T-helper 1 cell treated with Interleukin-12 subunit alpha and Interleukin-12 subunit beta and Interleukin-4 antibody, amounts not matched to agents 30 ng/mL and 1 ng/mL, for 36 hours (primary cell): Measurements from ENCODE around the gene TMUB1. TPM values are rescaled to one million over a fixed set of nuclear protein-coding genes. Genes with fewer than 3 reads are reported as not detected.

Experiments
- intact Hi-C: fragments of 100-400 bp; cut with micrococcal nuclease; formaldehyde crosslinking; loops from one replicate; pipeline ENCODE4 v1.15.1; 2024
- total RNA-seq: library from RNA; stranded (reverse); gene quantifications from 2 replicates; pipeline ENCODE4 v1.2.3, GENCODE V29; 2022

TMUB1 gene
- total RNA-seq, 1 donor from 2014 or later = 65.4 TPM

DNA sequence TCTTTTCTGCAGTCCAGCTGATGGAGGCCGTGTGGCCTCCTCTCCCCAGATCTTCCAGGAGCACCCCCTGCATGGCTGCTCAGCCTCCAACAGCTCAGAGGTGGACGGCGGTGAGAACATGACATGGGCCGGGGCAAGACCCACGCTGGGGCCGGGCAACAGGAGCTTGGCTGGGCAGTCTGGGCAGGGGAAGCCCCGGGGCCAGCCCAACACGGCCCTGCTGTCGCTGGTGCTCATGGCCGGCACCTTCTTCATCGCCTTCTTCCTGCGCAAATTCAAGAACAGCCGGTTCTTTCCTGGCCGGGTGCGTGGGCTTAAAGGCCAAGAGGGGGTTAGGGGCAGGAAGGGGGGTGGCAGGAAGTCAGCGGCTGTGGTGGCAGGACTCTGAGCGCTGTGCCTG is 9.3 kb downstream of the TMUB1 start:
- intact Hi-C loops = no loop called here

DNA sequence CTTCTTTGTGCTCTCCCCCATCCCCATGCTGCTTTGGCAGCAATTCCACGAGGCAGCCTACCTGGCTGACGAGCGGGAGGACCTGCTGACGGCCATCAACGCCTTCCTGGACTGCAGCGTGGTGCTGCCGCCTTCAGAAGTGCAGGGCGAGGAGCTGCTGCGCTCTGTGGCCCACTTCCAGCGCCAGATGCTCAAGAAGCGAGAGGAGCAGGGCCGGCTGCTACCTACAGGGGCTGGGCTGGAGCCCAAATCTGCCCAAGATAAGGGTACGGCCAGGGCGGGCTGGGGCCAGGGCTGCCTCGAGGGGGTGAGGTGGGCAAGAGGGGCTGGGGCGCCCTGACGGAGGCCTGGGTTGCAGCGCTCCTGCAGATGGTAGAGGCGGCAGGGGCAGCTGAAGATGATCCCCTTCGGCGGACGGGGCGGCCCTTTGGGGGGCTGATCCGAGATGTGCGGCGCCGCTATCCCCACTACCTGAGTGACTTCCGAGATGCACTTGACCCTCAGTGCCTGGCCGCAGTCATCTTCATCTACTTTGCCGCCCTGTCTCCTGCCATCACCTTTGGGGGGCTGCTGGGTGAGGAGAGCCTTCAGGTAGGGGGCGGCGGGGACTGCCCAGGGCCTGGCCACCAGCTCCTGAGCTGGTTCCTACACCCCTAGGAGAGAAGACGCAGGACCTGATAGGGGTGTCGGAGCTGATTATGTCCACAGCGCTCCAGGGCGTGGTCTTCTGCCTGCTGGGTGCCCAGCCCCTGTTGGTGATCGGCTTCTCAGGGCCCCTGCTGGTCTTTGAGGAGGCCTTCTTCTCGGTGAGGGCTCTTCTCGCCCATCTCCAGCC is 12.0 kb downstream of the TMUB1 start:
- intact Hi-C loops = no loop called here

DNA sequence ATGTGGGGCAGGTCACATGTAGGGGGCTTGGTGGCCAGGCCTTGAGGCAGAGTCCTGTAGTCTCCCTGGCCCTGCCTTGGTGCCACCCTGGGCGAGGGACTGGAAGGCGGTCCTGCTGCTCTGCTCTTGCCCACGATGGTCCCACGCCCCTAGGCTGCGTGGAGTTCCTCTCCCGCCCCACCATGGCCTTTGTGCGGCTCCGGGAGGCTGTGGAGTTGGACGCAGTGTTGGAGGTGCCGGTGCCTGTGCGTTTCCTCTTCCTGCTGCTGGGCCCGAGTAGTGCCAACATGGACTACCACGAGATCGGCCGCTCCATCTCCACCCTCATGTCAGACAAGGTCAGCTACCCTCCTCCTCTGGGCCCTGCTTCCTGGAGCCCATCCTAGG is 12.7 kb downstream of the TMUB1 start:
- intact Hi-C loops = no loop called here

DNA sequence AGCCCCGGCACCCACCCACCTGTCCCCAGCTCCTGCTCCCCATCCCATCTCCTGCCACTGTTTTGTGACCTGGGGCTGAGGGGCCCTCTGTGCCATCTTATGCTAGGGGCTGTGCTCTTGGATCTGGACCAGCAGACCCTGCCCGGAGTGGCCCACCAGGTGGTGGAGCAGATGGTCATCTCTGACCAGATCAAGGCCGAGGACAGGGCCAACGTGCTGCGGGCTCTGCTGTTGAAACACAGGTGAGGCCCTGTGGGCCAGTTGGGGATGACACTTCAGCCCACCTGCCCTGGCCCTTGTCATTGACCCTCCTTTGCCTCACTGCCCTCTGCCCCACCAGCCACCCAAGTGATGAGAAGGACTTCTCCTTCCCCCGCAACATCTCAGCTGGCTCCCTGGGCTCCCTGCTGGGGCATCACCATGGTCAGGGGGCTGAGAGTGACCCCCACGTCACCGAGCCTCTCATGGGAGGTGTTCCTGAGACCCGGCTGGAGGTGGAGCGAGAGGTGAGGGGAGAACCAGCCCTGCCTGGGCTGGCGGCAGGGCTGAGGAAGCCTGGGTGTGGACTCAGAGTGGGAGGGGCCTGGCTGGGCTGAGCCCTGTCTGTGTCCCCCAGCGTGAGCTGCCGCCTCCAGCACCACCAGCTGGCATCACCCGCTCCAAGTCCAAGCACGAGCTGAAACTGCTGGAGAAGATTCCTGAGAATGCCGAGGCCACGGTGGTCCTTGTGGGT is 13.3 kb downstream of the TMUB1 start:
- intact Hi-C loops = no loop called here

DNA sequence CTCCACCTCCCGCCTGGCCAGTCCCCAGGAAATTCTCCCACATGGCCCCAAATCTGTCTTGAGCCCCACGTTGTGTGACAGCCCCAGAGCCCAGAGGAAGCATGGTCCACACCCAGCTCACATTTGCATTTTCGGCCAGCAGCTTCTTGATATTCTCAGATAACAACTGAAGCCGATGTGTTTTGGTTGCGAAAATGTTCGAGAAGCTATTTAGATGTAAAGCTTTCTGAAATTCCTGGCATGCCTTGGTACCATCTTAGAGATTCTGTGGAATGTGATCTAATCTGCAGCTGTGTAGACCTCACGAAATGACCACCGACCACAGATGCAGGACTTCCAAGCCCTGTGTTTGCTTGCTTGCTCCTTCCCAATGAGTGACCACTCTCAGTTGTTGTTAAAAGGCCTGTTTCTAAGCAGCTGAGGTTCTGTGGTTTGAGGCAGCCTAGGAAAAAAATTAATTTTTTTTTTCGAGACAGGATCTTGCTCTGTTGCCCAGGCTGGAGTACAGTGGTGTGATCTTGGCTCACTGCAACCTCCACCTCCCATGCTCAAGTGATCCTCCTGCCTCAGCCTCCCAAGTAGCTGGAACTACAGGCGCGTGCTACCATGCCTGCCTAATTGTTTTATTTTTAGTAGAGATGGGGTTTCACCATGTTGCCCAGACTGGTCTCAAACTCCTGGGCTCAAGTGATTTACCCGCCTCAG is 15.1 kb downstream of the TMUB1 start:
- intact Hi-C loops = no loop called here

DNA sequence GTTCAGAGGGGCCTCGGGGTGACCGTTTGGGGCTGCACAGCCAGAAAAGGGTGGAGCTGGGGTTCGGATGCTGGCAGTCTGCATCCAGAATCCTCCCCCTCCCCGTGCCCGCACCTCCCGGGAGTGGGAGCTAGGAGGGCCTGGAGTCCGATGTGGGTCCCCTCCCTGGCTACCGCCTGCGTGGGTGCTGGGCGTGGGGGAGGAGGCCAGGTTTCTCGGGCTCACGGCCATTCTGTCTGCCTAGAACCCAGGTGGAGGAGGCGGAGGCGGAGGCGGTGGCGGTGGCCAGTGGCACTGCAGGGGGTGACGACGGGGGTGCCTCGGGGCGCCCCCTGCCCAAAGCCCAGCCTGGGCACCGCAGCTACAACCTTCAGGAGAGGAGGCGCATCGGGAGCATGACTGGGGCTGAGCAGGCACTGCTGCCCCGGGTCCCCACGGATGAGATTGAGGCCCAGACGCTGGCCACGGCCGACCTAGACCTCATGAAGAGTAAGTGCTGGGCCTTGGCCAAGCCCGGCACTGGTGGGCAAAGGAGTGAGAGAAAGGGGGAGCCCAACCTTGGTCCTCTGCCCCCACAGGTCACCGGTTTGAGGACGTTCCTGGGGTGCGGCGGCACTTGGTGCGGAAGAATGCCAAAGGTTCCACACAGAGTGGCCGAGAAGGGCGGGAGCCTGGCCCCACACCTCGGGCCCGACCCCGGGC is 16.9 kb downstream of the TMUB1 start:
- intact Hi-C loops = no loop called here

DNA sequence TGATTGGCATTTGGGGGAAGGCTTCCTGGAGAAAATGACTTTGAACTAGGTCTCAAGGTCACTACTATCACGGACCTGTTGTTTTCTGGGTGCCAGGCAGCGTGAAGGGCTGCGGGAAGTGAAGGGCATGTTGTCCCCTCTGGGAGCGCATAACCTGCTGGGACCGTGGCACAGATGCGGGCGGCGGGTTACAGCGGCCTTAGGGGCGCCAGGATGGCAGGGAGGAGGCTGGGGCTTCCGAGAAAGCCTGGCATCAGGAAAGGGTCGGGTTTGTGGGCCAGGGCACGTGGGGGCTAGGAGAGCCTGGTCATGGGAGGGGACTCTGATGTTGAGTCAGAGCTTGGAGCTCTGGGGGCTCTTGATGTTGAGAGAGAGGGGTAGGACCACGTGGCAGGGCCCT is 17.8 kb downstream of the TMUB1 start:
- intact Hi-C loops = no loop called here

DNA sequence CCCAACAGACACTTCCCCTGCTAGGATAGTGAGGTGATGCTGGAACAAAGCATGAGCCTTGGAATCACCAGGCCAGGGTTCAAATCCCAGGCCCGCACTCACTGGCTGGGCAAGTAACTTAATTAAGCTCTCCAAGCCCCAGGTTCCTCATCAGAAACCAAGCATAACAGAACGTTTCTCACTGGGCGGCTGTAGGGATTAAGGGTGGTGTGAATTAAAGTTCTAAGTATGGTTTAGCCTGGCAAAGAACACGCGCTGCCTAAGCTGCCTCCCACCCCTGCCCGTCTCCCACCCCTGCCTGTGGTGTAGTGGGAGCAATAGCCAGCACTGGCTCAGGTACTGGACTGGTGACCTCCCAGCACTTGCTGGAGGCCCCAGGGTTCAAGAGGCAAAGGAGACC is 18.3 kb downstream of the TMUB1 start:
- intact Hi-C loops = no loop called here

DNA sequence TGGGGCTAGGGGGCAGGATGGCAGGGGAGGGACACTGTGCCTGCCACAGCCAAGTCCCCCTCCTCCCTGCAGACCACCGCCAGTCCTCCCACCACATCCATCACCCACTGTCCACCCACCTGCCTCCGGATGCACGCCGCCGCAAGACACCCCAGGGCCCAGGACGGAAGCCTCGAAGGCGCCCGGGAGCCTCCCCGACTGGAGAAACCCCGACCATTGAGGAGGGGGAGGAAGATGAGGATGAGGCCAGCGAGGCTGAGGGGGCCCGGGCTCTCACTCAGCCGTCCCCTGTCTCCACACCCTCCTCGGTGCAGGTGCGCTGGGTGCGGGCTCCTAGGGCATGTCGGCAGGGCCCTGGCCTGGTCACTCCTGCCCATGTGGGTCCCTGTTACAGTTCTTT is 18.8 kb downstream of the TMUB1 start:
- intact Hi-C loops = no loop called here

DNA sequence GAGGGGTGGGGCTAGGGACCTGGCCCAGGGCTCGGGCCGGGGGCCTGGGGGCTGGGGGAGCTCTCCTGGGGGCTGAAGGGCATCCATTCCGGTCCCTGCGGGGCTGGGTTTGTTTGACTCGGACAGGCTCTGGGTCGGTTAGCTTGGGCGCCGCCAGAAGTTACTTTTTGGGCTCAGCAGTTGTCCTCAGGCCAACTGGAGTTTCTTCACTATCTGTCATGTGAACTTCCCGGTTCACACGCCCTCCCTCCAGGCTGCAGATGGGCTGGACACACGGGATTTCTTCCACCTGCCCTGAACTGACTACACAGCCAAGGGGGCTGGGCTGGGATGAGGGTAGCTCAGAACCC is 20.1 kb downstream of the TMUB1 start:
- intact Hi-C loops = no loop called here

DNA sequence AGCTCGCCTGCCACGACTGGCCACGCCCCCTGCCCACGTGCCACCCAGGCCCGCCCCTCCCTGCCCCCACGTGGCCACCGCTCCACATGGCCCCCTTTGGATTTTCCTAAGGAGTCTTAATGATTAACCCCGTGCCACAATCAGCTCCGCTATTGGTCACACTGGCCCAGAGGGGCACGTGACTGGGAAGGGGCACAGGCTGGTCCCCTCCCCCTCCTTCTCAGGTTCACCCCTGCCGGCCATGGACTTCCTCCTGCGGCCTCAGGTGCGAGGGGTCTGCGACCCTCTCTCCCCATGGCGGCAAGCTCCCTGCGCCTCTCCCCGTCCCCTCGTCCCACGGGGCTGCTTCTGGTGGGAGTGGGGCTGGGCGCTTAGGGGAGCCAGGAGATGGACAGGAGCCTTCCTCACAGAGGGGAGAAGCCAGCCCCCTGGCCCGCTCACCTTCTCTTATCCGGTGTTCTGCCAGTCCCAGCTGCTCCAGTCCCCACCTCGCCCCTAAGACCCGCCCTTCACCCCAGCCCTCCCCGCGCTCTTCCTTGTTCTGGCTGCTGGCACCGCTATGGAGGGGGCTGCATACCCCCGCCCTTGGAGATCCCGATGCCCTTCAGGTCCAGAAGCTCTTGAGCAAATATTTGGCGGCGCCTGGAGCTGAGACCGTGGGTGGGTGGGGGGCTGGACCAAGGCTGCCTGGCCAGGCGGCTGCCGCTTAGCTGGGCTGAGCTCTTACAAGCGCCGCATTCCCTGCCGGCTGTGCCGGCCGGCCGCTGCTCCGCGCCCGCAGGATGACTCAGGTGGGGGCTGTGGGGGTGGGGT is 20.7 kb downstream of the TMUB1 start:
- intact Hi-C loops = no loop called here

DNA sequence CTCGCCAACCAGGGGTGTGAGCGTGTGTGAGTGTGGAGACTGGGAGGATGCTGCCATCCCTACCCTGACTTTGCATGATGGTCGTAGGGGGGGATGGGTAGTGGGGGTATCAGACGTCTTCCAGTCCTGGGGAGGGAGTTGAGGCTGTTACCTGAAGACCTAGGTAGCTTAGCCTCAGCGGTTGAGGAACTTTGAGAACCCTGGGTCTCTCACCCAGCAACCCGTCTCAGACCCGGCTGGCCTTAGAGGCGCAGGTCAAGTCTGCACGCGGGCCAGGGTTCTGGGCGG is 21.2 kb downstream of the TMUB1 start:
- intact Hi-C loops = no loop called here

DNA sequence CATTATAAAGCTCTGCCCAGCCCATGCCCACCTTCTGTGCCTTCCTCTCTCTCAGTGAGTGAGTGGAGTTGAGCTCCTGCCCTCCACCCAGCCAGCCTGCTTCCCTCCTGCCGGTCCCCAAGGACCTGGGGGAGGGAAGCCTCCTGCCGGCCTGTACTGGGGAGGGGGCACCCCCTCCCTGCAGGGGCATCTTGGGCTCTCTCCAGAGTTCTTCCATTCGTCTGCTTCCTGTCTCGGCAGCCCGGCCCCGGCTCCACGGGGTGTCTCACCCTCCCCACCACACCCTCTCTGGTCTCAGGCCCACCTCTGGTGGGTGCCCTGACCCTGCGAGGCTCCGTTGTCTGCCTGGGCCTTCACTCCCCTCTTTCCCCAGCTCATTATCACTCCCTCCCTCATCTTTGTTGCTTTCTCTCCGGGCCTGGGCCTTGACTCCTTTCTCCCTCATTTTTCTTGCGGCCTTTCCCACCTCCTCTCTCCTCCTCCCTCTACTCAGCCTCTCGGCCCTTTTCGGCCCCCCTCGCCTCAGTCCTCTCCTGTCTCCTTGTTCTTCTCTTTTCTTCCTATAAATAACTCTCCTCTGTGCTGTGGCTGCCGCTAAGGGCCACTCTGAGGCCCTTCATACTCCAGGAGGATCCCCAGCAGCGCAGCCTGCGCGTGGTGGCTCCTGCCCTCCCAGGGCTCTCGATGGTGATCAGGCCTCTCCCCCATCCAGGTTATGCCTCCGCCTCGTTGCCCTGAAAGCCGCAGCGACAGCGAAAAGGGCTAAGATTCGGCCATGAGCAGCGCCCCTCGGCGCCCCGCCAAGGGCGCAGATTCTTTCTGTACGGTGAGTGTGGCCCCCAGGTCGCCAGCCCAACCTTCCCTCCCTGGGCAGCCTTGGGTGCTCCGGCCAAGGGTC is 21.8 kb downstream of the TMUB1 start:
- intact Hi-C loops = no loop called here

DNA sequence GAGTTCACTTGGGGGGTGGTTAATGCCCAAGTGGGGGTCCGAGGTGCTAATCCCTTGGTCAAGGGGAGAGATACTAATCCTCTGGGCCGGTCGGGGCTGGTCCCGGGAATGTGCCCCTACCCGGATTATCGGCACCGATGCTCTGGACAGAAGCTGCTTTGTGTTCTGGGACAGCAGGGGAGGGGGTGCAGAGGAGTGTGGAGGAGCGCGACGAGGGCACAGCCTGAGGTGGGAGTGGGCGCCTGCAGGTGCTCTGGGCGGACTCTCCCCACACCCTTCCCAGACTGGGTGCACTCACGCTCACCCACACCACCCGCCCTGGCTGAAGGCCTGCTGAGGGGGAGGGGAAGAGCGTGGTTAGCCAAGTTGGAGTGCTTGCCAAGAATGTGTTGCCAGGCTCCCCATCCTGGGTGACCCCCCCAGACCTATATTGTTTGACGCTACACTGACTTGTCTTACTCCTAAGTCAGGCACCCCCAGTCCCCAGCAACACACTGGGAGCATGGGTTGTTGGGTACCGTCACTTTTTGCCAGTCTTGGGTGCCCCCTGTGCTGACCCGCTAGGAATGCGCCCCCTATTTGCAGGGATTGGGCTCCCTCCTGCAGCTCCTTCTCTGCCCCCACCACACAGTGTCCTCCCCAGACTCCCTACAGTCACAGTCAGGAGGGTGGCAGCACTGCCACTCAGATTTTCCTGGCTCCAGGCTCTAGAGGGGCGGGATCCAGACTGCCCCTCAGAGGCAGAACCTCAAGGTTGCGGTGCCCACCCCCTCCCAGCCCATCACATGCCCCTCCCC is 22.7 kb downstream of the TMUB1 start:
- intact Hi-C loops = no loop called here

DNA sequence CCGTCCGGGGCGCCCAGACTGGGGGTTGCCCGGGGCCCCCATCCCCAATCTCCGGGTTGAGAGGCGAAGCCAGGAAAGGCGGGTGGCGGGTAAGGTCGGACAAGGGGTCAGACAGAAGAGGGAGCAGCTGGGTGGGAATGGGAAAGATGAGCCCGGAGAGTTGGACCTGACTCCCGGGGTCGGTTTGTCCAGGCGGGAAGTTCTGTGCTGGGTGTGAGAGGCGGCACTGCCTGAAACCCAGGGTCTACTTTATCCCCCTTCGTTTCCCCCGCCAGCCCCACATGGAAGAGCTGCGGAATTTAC is 23.2 kb downstream of the TMUB1 start:
- intact Hi-C loops = no loop called here

DNA sequence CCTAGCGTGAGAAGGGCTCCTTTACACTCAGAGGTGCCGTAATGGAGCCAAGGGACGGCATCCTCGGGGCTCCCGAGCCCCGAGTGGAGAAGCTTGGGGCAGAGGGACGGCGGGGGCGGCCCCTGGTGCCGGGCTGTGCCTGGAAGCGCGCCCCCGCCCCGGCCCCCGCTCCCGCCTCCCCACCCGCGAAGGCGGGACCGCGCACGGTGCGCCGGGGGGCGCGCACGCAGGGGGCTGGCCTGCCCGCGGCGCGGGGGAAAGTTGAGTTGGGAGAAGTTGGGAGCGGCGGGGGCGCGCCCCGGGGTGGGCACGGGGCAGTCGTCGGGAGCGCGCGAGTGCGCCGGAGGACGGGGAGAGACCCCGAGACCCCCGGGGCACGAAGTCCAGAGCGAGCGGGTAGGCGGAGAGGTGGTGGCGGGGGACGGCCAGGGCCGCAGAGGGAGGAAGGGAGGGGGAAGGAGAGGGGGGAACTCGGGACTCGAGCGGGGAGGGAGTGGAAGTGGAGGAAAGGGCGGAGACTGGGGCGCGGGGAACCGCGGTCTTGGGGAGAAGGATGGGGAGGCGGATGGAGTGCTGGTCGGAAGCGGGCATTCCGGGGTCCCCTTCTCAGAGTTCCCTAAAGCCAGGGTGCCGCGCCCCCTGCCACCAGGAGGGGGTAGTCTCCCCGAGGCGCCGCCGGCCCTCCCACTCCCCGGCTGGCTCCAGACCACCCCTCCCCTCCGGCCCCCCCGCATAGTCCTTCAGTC is 23.8 kb downstream of the TMUB1 start, which contains the start of gene SLC4A2:
Gene SLC4A2, plus strand, starts transcription at position 223 of the 746 bp plus-strand sequence. CDS start 2,399 bp downstream, outside the sequence.
- intact Hi-C loops = loop anchor here (2.0 to 5.0 kb wide), 3 partner anchors 291 to 1932 kb away; partner anchors contain the start of genes ACTR3C, LRRC61 and ZNF425

DNA sequence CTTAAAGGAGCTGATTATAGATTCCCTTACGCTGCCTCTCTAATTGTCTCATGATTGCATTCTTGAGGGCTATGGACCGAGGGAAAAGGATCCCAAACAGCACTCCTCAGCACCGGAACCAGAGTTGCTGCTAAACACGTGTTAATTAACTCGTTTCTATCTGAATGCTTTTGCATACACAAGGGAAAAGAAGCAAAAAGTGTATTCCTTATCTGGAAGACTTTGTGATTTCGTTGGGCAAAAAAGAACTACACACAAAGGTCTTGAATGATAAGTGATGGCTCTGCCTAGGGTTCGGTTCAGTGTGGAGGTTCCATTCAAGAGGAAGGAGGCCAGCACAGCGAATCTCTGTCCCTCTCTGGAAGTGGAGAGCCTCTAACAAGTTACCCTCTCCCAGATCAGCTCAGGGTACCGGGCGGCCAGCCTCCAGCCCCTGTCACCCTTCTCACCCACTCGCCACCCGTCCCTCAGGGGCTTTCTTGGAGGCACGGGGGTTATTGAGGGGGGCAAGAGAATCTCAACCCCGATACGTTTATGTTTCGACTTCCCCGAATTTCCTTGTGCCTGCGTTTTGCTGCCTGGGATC is 24.4 kb downstream of the TMUB1 start:
- intact Hi-C loops = loop anchor here (1.0 to 5.0 kb wide), 13 partner anchors 21 to 1932 kb away; partner anchors contain the start of genes ABCB8, ABCF2, ACTR3C and CHPF2
